Measurements from ENCODE around the gene SLC12A6.

Gene SLC12A6

DNA sequence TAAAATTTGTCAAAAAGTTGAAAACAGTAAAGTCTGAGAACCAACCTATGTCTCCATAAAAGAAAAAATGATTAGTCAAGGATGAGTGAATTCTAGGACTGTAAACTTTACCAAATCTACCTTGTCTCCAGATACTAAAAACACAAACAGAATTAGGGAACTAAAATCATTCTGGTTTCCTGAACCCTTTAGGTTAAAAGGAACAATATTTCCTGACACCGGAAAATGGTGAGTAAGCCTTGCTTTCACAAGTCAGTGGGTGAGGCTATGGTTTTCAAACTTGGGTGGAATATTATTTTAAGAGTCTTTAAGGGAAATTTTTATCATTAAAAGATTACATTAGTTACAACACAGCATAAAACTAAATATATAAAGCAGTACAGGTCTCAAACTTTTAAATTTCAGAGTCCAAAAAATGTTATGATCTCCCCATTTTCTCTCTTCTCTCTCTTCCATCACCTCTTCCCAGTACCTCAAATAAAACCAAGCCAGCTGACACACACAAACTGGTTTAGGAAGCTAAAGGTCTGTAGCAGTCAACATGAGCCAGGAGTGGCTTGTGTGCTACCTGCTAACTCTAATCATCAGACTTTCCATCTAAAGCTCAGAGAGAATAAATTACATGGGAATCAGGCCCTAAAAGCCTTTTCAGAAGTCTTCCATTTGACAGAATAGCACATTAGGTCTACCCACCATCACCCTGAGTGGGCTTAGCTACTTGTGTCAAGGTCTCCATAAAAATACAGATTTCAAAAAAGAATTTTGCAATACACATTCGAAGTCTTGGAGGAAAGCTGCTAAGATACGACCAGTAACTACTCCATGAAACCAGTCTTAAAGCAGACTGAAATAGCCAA lies 2.2 kb downstream of the SLC12A6 start:
- in situ Hi-C loops (cut with MboI; ENCODE audit: low sequenced_read_pairs), result no loop called here

- in situ Hi-C loops (cut with MboI; ENCODE audit: low sequenced_read_pairs), result no loop called here
Measured at GRCh38 chr15:34334672-34335071, 2.9 kb downstream of the SLC12A6 start.

DNA sequence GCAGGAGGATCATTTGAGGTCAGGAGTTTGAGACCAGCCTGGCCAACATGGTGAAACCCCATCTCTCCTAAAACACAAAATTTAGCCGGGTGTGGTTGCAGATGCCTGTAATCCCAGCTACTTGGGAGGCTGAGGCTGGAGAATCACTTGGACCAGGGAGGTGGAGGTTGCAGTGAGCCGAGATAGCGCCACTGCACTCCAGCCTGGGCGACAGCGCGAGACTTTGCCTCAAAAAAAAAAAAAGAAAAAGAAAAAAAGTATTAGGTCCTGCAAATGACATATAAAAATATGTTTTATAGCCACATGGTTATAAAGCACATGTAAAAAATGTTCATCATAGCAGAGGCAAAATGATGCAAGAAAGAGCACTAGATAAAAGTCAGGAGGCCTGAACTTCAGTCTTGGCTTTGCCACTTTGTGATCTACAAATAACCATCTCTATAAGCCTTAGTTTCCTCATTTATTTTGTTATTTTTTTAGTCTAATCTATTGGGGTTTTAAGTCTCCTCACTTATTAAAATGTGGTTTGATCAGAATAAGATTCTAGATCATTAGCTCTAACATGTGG lies 4.9 kb downstream of the SLC12A6 start:
- in situ Hi-C loops (cut with MboI; ENCODE audit: low sequenced_read_pairs), result no loop called here

DNA sequence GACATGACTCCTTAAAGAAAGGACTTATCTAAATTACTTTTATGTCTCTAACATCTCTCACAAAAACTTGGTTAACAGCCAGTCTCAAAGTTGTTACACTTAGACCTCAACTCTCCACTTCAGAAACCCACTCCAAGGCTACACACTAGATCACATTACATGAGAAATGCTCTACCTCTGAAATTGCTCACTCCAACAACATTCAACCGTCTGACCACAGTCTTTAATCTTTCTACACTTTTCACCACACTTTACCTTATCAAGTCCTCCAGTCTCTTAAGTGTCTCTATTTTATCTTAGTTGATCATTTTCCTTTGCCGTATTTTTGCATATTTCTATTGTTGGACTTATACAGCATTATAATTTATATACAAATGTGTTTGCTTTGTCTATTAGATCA lies 5.8 kb downstream of the SLC12A6 start:
- in situ Hi-C loops (cut with MboI; ENCODE audit: low sequenced_read_pairs), result no loop called here

- in situ Hi-C loops (cut with MboI; ENCODE audit: low sequenced_read_pairs), result no loop called here
Measured at GRCh38 chr15:34330279-34330678, 7.3 kb downstream of the SLC12A6 start.

DNA sequence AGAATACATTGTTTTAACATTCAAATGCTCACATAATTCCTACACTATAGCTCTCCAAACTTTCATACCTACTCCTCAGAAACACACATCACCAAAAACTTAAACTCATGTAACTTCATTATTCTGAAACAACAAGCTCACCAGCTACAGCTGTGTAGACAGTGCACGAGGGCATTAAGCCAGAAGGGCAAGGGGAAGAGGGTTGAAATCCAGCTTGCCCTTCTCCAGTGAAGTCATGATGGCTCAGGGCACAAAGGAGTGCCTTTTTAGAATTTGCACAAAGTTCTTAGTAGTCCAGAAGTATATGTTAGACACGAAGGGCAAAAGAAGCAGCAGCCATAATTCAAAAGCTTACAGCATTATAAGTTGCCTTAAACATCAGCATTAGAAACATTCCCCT lies 8.6 kb downstream of the SLC12A6 start:
- in situ Hi-C loops (cut with MboI; ENCODE audit: low sequenced_read_pairs), result no loop called here

GRCh38 chr15:34327906-34328305 lies 9.7 kb downstream of the SLC12A6 start:
- in situ Hi-C loops (cut with MboI; ENCODE audit: low sequenced_read_pairs), result no loop called here

GRCh38 chr15:34325368-34325767 lies 12.2 kb downstream of the SLC12A6 start:
- in situ Hi-C loops (cut with MboI; ENCODE audit: low sequenced_read_pairs), result no loop called here

DNA sequence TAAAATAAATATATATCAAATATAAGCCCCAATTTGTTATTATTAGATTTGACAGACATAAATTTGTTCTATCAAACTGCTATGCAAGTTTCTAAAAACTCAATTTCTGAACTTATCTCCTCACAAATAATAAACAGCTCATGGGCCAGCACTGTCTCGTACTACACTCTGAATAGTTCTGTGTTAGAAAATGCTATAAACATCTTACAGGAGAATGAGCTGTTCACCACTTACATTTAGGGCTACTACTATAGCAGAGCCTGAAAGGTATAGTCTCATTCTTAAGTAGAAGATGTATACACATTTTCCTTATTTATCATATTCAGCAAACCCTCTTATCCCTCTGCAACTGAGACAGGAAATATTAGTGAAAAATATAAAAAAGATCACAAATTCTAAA lies 12.6 kb downstream of the SLC12A6 start:
- in situ Hi-C loops (cut with MboI; ENCODE audit: low sequenced_read_pairs), result no loop called here

DNA sequence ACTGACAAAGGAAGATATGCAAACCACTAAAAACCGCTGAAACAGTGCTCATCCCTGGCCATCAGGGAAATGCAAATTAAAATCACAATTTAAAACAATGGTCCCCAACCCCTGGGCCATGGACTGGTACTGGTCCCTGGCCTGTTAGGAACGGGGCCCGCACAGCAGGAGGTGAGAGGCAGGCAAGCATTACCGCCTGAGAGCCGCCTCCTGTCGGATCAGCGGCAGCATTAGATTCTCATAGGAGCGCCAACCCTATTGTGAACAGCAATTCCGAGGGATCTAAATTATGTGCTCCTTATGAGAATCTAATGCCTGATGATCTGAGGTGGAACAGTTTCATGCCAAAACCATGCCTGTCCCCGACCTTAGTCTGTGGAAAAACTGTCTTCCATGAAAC lies 14.4 kb downstream of the SLC12A6 start:
- in situ Hi-C loops (cut with MboI; ENCODE audit: low sequenced_read_pairs), result no loop called here

- in situ Hi-C loops (cut with MboI; ENCODE audit: low sequenced_read_pairs), result no loop called here
Measured at GRCh38 chr15:34318277-34319079, 19.1 kb downstream of the SLC12A6 start.

- in situ Hi-C loops (cut with MboI; ENCODE audit: low sequenced_read_pairs), result no loop called here
Measured at GRCh38 chr15:34314491-34315490, 22.8 kb downstream of the SLC12A6 start.

DNA sequence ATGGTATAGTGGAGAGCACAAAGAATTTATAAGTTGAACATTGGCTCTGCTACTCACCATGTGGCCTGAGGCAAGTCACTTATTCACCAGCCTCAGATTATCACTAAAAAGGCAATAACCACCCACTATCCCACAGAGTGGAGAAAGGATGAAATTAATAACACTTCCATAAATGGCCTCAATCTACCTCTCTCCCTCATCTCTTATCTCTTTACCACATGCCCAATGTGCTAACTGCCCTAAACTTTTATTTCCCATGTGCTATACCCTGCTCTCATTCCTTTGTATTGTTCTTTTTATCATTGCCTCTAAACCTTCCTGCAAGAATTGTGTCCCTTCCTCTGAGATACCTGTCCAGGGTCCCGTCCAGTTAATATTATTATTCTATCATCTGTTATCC lies 26.0 kb downstream of the SLC12A6 start:
- in situ Hi-C loops (cut with MboI; ENCODE audit: low sequenced_read_pairs), result no loop called here

GRCh38 chr15:34304613-34305012 lies 33.0 kb downstream of the SLC12A6 start:
- in situ Hi-C loops (cut with MboI; ENCODE audit: low sequenced_read_pairs), result no loop called here

DNA sequence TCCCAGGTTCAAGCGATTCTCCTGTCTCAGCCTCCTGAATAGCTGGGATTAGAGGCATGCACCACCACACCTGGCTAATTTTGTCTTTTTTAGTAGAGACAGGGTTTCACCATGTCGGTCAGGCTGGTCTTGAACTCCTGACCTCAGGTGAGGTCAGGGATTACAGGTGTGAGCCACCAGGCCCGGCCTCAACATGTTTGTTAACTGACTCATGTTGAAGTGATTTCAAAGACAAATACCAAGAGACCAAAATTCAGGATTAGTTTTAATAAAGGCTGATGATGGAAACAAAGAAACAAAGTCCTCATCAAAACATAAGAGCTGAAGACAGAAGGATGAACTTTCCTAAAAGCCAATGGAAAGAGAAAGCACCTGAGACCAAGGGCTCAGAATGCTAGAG lies 36.5 kb downstream of the SLC12A6 start:
- in situ Hi-C loops (cut with MboI; ENCODE audit: low sequenced_read_pairs), result no loop called here

DNA sequence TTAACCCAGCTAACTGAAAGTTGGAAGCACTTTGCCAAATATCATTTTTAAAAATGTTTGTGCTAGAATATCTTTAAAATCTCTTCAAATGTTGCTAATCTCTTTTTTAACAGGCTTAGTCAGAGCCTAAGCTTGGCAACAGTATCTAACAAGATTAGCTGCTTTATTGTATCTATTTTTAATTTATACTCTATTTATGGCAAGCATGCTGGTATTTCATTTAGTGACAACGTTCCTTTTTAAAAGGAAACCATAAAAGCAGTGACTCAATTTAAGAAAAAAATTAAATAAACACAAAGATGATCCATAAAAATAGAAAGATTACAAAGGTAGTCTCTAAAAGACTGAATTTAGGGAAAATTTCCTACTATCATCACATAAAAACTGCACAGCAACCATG lies 40.5 kb downstream of the SLC12A6 start:
- in situ Hi-C loops (cut with MboI; ENCODE audit: low sequenced_read_pairs), result loop anchor here (10.0 kb wide), 1 partner anchor 62 kb away; no protein-coding TSS in a partner anchor

- in situ Hi-C loops (cut with MboI; ENCODE audit: low sequenced_read_pairs), result loop anchor here (10.0 kb wide), 1 partner anchor 58 kb away; no protein-coding TSS in a partner anchor
Measured at GRCh38 chr15:34292621-34293020, 45.0 kb downstream of the SLC12A6 start.

- in situ Hi-C loops (cut with MboI; ENCODE audit: low sequenced_read_pairs), result no loop called here
Measured at GRCh38 chr15:34284937-34285336, 52.6 kb downstream of the SLC12A6 start.

- in situ Hi-C loops (cut with MboI; ENCODE audit: low sequenced_read_pairs), result no loop called here
Measured at GRCh38 chr15:34282384-34282783, 55.2 kb downstream of the SLC12A6 start.

- in situ Hi-C loops (cut with MboI; ENCODE audit: low sequenced_read_pairs), result no loop called here
Measured at GRCh38 chr15:34280193-34280592, 57.4 kb downstream of the SLC12A6 start.

All from HL-60/S4 (cell line).